A673 (cell line): ENCODE results near the gene CEP112. TPM values are rescaled to one million over a fixed set of nuclear protein-coding genes. Genes with fewer than 3 reads are reported as not detected.

Experiments used
- BruUV-seq: library from RNA; stranded (reverse); fragments of 400-500 nt; replicated peaks from 2 replicates; lab custom pipeline; 2021; lab: Mats Ljungman, UMichigan
- CTCF ChIA-PET: fragments of 300-600 bp; sonication (Branson Sonifier 250); formaldehyde crosslinking; loops from one replicate; lab custom pipeline; 2022; ENCODE audit warnings: antibody characterized with exemption; lab: Charles Lee
- POLR2A ChIA-PET: fragments of 300-600 bp; sonication (Branson Sonifier 250); formaldehyde crosslinking; loops from one replicate; lab custom pipeline; 2022; ENCODE audit warnings: antibody characterized with exemption; ENCODE audit not compliant: low non-redundant PET; lab: Charles Lee
- DNase-seq: peaks from one replicate; pipeline ENCODE4 v3.0.0-alpha.2; 2015; ENCODE audit warnings: low spot score
- H3K27ac ChIP-seq: fragments of 200-600 bp; sonication (generic); 2 replicates; pipeline ENCODE4 v1.5.1; 2016; ENCODE audit warnings: mixed run types, low read depth, mild to moderate bottlenecking, mixed read lengths, antibody characterized with exemption, low read length; ENCODE audit not compliant: poor library complexity, severe bottlenecking
- H3K27me3 ChIP-seq: fragments of 200-600 bp; sonication (generic); replicated peaks from 2 replicates; pipeline ENCODE4 v1.6.1; 2017; ENCODE audit warnings: mixed run types, low read depth, mild to moderate bottlenecking, mixed read lengths, antibody characterized with exemption, low read length; ENCODE audit not compliant: insufficient read depth, poor library complexity
- H3K36me3 ChIP-seq: fragments of 200-600 bp; sonication (generic); 2 replicates; pipeline ENCODE4 v1.6.1; 2016; ENCODE audit warnings: mixed run types, mild to moderate bottlenecking, mixed read lengths, antibody characterized with exemption, low read length; ENCODE audit not compliant: insufficient read depth, poor library complexity, severe bottlenecking
- H3K4me1 ChIP-seq: fragments of 200-600 bp; sonication (generic); 2 replicates; pipeline ENCODE4 v1.6.1; 2017; ENCODE audit warnings: mixed run types, mild to moderate bottlenecking, mixed read lengths, antibody characterized with exemption, low read length; ENCODE audit not compliant: insufficient read depth, poor library complexity, severe bottlenecking
- H3K4me3 ChIP-seq: fragments of 200-600 bp; sonication (generic); 2 replicates; pipeline ENCODE4 v1.5.1; 2016; ENCODE audit warnings: low read depth, mixed run types, mild to moderate bottlenecking, mixed read lengths, low read length; ENCODE audit not compliant: poor library complexity, severe bottlenecking
- H3K9me3 ChIP-seq: fragments of 200-600 bp; sonication (generic); 2 replicates; pipeline ENCODE4 v1.6.1; 2016; ENCODE audit warnings: mixed run types, low read depth, mild to moderate bottlenecking, mixed read lengths, antibody characterized with exemption, low read length; ENCODE audit not compliant: poor library complexity, severe bottlenecking
- CTCF ChIP-seq: fragments of 300-800, 200-600 bp; sonication (generic); conservative IDR thresholded peaks from 2 replicates; pipeline ENCODE4 v1.5.1; 2017; ENCODE audit warnings: low read depth, mild to moderate bottlenecking, antibody characterized with exemption, low read length, moderate library complexity, mixed read lengths
- EZH2 ChIP-seq: fragments of 200-600 bp; sonication (generic); IDR thresholded peaks from 2 replicates; pipeline ENCODE4 v1.6.1; 2017; ENCODE audit warnings: borderline replicate concordance, low read depth, mild to moderate bottlenecking, mixed read lengths, antibody characterized with exemption, low read length; ENCODE audit not compliant: poor library complexity, severe bottlenecking
- intact Hi-C: fragments of 100-400 bp; cut with micrococcal nuclease; formaldehyde crosslinking; loops from one replicate; pipeline ENCODE4 v1.10.0; 2022; ENCODE audit not compliant: unreplicated experiment
- total RNA-seq: library from RNA; stranded (reverse); gene quantifications from 2 replicates; pipeline ENCODE4 v1.2.3, GENCODE V29; 2021

Gene CEP112
- total RNA-seq, 1 experiment from 2014 or later: 27.2 TPM

- Histone ChIP-seq H3K27ac (no peak overlapping the region), H3K4me3 (no peak overlapping the region), H3K36me3 (no peaks in the 10 kb centered on the region), H3K9me3 (no peaks in the 10 kb centered on the region), H3K4me1 (no peaks in the 10 kb centered on the region), H3K27me3 (no peaks in the 10 kb centered on the region)
- no TSS peak for BruUV-seq
- POLR2A ChIA-PET: no interaction called here
- DNase-seq: no peak
- intact Hi-C loops: no loop called here
- TF ChIP-seq EZH2: no peak
- TF ChIP-seq CTCF: no peak
- CTCF ChIA-PET: no interaction called here
Measured at GRCh38 chr17:66152756-66153155, 39.2 kb downstream of the CEP112 start.

- DNase-seq: no peak
- no TSS peak for BruUV-seq
- Histone ChIP-seq H3K27ac (no peak overlapping the region), H3K9me3 (no peaks in the 10 kb centered on the region), H3K4me3 (no peak overlapping the region), H3K27me3 (no peaks in the 10 kb centered on the region), H3K36me3 (no peaks in the 10 kb centered on the region), H3K4me1 (no peaks in the 10 kb centered on the region)
- ChIA-PET POLR2A (no interaction called here), CTCF (no interaction called here)
- TF ChIP-seq EZH2 (no peak), CTCF (no peak)
- intact Hi-C loops: no loop called here
Measured at GRCh38 chr17:66150708-66151107, 41.2 kb downstream of the CEP112 start.

GRCh38 chr17:66149562-66149961 lies 42.4 kb downstream of the CEP112 start:
- Histone ChIP-seq H3K27ac (no peak overlapping the region), H3K9me3 (no peaks in the 10 kb centered on the region), H3K36me3 (no peaks in the 10 kb centered on the region), H3K27me3 (no peaks in the 10 kb centered on the region), H3K4me3 (no peak overlapping the region), H3K4me1 (no peaks in the 10 kb centered on the region)
- ChIA-PET CTCF (no interaction called here), POLR2A (no interaction called here)
- DNase-seq: no peak
- TF ChIP-seq EZH2: no peak
- TF ChIP-seq CTCF: no peak
- BruUV-seq: no TSS peak
- intact Hi-C loops: no loop called here
